ENCODE data around the gene NPFFR1. TPM values are rescaled to one million over a fixed set of nuclear protein-coding genes. Genes with fewer than 3 reads are reported as not detected.

NPFFR1 gene
- total and polyA plus RNA-seq, 8 donors = under 0.01 to 0.45 (median 0.05) TPM; not detected in 5

GRCh38 chr10:70285476-70285831 lies 1.6 kb upstream of the NPFFR1 start:
- no peak for DNase-seq
- H3K27me3 ChIP-seq = peaks cover 4 to 75% (median 29%) of the 10 kb centered on the region in 3 donors
- TF ChIP-seq CTCF (IDR thresholded peaks at IDR 0.05) = no peak
- no peak for TF ChIP-seq POLR2A (IDR thresholded peaks at IDR 0.05)
- no peak for TF ChIP-seq POLR2AphosphoS5 (IDR thresholded peaks at IDR 0.05)
- no peak for TF ChIP-seq EP300 (IDR thresholded peaks at IDR 0.05)
- 84 to 96% (median 93%) methylated on average over 2 of the region's 2 CpGs for WGBS, 5 donors
- H3K4me1 ChIP-seq = peaks cover 8 to 11% (median 9%) of the 10 kb centered on the region in 4 donors
- no peak overlapping the region for H3K27ac ChIP-seq
- peaks cover 0 to 4% (median 0%) of the 10 kb centered on the region in 4 donors for H3K9me3 ChIP-seq
- intact Hi-C loops (cut with DNase I; ENCODE audit: low total_unique reads) = no loop called here
- no peaks in the 10 kb centered on the region for H3K36me3 ChIP-seq
- H3K4me3 ChIP-seq = no peak overlapping the region

- H3K9me3 ChIP-seq = peaks cover 0 to 4% (median 0%) of the 10 kb centered on the region in 4 donors
- peaks cover 8 to 11% (median 9%) of the 10 kb centered on the region in 4 donors for H3K4me1 ChIP-seq
- intact Hi-C loops (cut with DNase I; ENCODE audit: low total_unique reads) = no loop called here
- peaks cover 4 to 75% (median 29%) of the 10 kb centered on the region in 3 donors for H3K27me3 ChIP-seq
- 64 to 71% (median 69%) methylated on average over 4 of the region's 4 CpGs for WGBS, 5 donors
- DNase-seq = no peak
- H3K27ac ChIP-seq = no peak overlapping the region
- TF ChIP-seq POLR2AphosphoS5 (IDR thresholded peaks at IDR 0.05) = no peak
- no peak for TF ChIP-seq EP300 (IDR thresholded peaks at IDR 0.05)
- TF ChIP-seq POLR2A (IDR thresholded peaks at IDR 0.05) = no peak
- no peak for TF ChIP-seq CTCF (IDR thresholded peaks at IDR 0.05)
- no peaks in the 10 kb centered on the region for H3K36me3 ChIP-seq
- H3K4me3 ChIP-seq = no peak overlapping the region
Observed at GRCh38 chr10:70284542-70285475, 1.0 kb upstream of the NPFFR1 start.

- TF ChIP-seq POLR2AphosphoS5 (IDR thresholded peaks at IDR 0.05) (no peak), CTCF (IDR thresholded peaks at IDR 0.05) (no peak), POLR2A (IDR thresholded peaks at IDR 0.05) (no peak), EP300 (IDR thresholded peaks at IDR 0.05) (no peak)
- intact Hi-C loops (cut with DNase I; ENCODE audit: low total_unique reads) = no loop called here
- Histone ChIP-seq H3K36me3 (no peaks in the 10 kb centered on the region), H3K27me3 (peaks cover 4 to 69% (median 29%) of the 10 kb centered on the region in 3 donors), H3K27ac (no peak overlapping the region), H3K4me3 (no peak overlapping the region), H3K4me1 (peaks cover 8 to 11% (median 9%) of the 10 kb centered on the region in 4 donors), H3K9me3 (peaks cover 0 to 4% (median 0%) of the 10 kb centered on the region in 4 donors)
- no peak for DNase-seq
- WGBS, 5 donors = 56 to 94% (median 71%) methylated on average over 1 of the region's 1 CpG
Observed at GRCh38 chr10:70283071-70283444, 746 bp downstream of the NPFFR1 start.

- Histone ChIP-seq H3K27ac (no peak overlapping the region), H3K9me3 (peaks cover 0 to 4% (median 0%) of the 10 kb centered on the region in 4 donors), H3K4me1 (peaks cover 8 to 11% (median 9%) of the 10 kb centered on the region in 4 donors), H3K4me3 (no peak overlapping the region), H3K36me3 (no peaks in the 10 kb centered on the region), H3K27me3 (peaks cover 4 to 56% (median 29%) of the 10 kb centered on the region in 3 donors)
- DNase-seq = no peak
- 63 to 79% (median 73%) methylated on average over 1 of the region's 1 CpG for WGBS, 5 donors
- intact Hi-C loops (cut with DNase I; ENCODE audit: low total_unique reads) = no loop called here
- no peak for TF ChIP-seq POLR2A (IDR thresholded peaks at IDR 0.05)
- TF ChIP-seq POLR2AphosphoS5 (IDR thresholded peaks at IDR 0.05) = no peak
- no peak for TF ChIP-seq CTCF (IDR thresholded peaks at IDR 0.05)
- no peak for TF ChIP-seq EP300 (IDR thresholded peaks at IDR 0.05)
Observed at GRCh38 chr10:70281609-70282008, 2.2 kb downstream of the NPFFR1 start.
